Mucosa of descending colon (tissue), 3 donors: Measurements from ENCODE around the gene NES. TPM values are rescaled to one million over a fixed set of nuclear protein-coding genes. Genes with fewer than 3 reads are reported as not detected.

Experiments
- ATAC-seq: fragments of 200-7000 bp; cut with Tn5 transposase; one replicate; pipeline ENCODE4 v1.9.1; 2020; ENCODE audit warnings: mild to moderate bottlenecking, moderate library complexity
- DNase-seq, 3 donors: peaks; one replicate each; pipeline ENCODE4 v3.0.0-alpha.2; 2020
- H3K36me3 ChIP-seq: fragments of 200-600 bp; one replicate; pipeline ENCODE4 v1.8.0; 2021; ENCODE audit warnings: low read depth, mild to moderate bottlenecking
- H3K4me1 ChIP-seq: fragments of 200-600 bp; one replicate; pipeline ENCODE4 v1.8.0; 2021; ENCODE audit warnings: low read depth, mild to moderate bottlenecking
- H3K4me3 ChIP-seq: fragments of 200-600 bp; one replicate; pipeline ENCODE4 v1.8.0; 2021; ENCODE audit warnings: mild to moderate bottlenecking
- H3K9me3 ChIP-seq: fragments of 200-600 bp; one replicate; pipeline ENCODE4 v1.8.0; 2021; ENCODE audit warnings: mild to moderate bottlenecking
- CTCF ChIP-seq: fragments of 200-600 bp; IDR thresholded peaks from one replicate; pipeline ENCODE4 v1.8.0; 2022; ENCODE audit warnings: antibody characterized with exemption, mild to moderate bottlenecking
- intact Hi-C, 2 donors: fragments of 100-400 bp; cut with DNase I in 1 of 2; cut with micrococcal nuclease in 1 of 2; formaldehyde crosslinking; loops; one replicate each; pipeline versions ENCODE4 v1.11.0 to v1.11.1; 2022; cut with DNase I, micrococcal nuclease
- total RNA-seq, 3 donors: library from RNA; stranded (reverse); fragmentation: NEBNext Ultra II Directional in 2 of 3; extraction: Animal tissue kit (Norgen Biotek cat#: 25700) in 2 of 3; gene quantifications; one replicate each; pipeline versions ENCODE4 v1.2.1 to v1.2.4, GENCODE V29; 2021 to 2023
- donor health status: DM: no; HTN: no; CAD: no; lungs with moderate emphysema.
- donor health status: DM: no; HTN: no; CAD: no.
- donor health status: DM: no; HTN: yes; CAD: no.

The NES gene
- total RNA-seq, 3 donors from 2014 or later: 3.0 to 11.4 (median 6.4) TPM

- ATAC-seq (no peak), DNase-seq (no peak)
- no peak for TF ChIP-seq CTCF
- Histone ChIP-seq H3K4me3 (no peak overlapping the region), H3K36me3 (no peaks in the 10 kb centered on the region), H3K9me3 (no peaks in the 10 kb centered on the region), H3K4me1 (peaks cover 19% of the 10 kb centered on the region)
- intact Hi-C loops: no loop called here
These were observed 43.9 kb upstream of the NES start for GRCh38 chr1:156721131-156721530.

GRCh38 chr1:156717351-156717750 lies 40.1 kb upstream of the NES start:
- no peak overlapping the region for H3K4me3 ChIP-seq
- intact Hi-C loops: no loop called here
- no peaks in the 10 kb centered on the region for H3K4me1 ChIP-seq
- ATAC-seq (no peak), DNase-seq (no peak)
- no peaks in the 10 kb centered on the region for H3K36me3 ChIP-seq
- no peaks in the 10 kb centered on the region for H3K9me3 ChIP-seq
- no peak for TF ChIP-seq CTCF

GRCh38 chr1:156714830-156715229 lies 37.6 kb upstream of the NES start:
- ATAC-seq: no peak
- Histone ChIP-seq H3K9me3 (no peaks in the 10 kb centered on the region), H3K4me3 (no peak overlapping the region), H3K4me1 (no peaks in the 10 kb centered on the region), H3K36me3 (no peaks in the 10 kb centered on the region)
- no peak for TF ChIP-seq CTCF
- no peak for DNase-seq
- intact Hi-C loops: no loop called here

- Histone ChIP-seq H3K4me3 (no peak overlapping the region), H3K36me3 (no peaks in the 10 kb centered on the region), H3K9me3 (no peaks in the 10 kb centered on the region), H3K4me1 (peaks cover 2% of the 10 kb centered on the region)
- no peak for TF ChIP-seq CTCF
- intact Hi-C loops: no loop called here
- ATAC-seq: no peak
- no peak for DNase-seq
These were observed 35.4 kb upstream of the NES start for GRCh38 chr1:156712626-156713025.

- no peaks in the 10 kb centered on the region for H3K9me3 ChIP-seq
- intact Hi-C loops: no loop called here
- DNase-seq (no peak), ATAC-seq (no peak)
- TF ChIP-seq CTCF: no peak
- no peaks in the 10 kb centered on the region for H3K36me3 ChIP-seq
- H3K4me3 ChIP-seq: no peak overlapping the region
- H3K4me1 ChIP-seq: peaks cover 8% of the 10 kb centered on the region
These were observed 34.0 kb upstream of the NES start for GRCh38 chr1:156711011-156711817.
